ENCODE results near the gene TAB2. TPM values are rescaled to one million over a fixed set of nuclear protein-coding genes. Genes with fewer than 3 reads are reported as not detected.

TAB2 gene
- total RNA-seq, 1 experiment from 2014 or later, result 56.7 TPM

DNA sequence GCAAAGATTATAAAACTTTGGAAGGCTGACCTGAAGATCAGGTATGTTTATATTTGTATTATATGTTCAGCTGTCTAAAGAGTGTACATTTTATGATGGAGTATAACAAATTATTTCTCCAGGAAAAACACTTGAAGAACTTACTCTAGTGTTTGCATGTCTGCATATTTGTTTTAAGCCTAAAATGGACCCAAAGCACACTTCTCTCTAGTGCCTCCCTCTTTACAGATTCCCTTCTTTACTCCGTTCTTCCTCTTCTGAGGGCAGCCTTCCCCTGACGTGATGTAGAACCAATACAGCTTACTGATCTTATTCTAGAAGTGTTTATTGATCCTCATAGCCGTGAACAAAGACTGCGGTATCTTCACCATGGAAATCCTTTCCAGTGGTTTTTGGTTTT lies 96.5 kb downstream of the TAB2 start:
- Histone ChIP-seq H2AFZ (ENCODE audit: low read depth, low read length, poor library complexity, severe bottlenecking) (no peak overlapping the region), H3K9ac (ENCODE audit: low read length) (no peak overlapping the region), H3K9me2 (ENCODE audit: insufficient read depth) (no peaks in the 10 kb centered on the region), H3K27me3 (ENCODE audit: insufficient read depth, low read length) (no peaks in the 10 kb centered on the region), H4K20me1 (ENCODE audit: insufficient read depth) (no peaks in the 10 kb centered on the region), H3K36me3 (ENCODE audit: control insufficient read depth in 1 of 2, insufficient read depth in 2 of 2, low read length in 2 of 2) (peaks cover 0 to 8% of the 10 kb centered on the region in 2 experiments; a peak in 3 of 4 replicates), H3K4me1 (ENCODE audit: control insufficient read depth in 1 of 2, insufficient read depth in 2 of 2, low read length in 2 of 2) (no peaks in the 10 kb centered on the region), H3K4me2 (ENCODE audit: low read length) (no peak overlapping the region), H3K9me3 (ENCODE audit: control insufficient read depth in 1 of 2, insufficient read depth in 1 of 2, low read depth in 1 of 2, low read length in 2 of 2) (no peaks in the 10 kb centered on the region), H3K4me3 (replicated peaks in 1 of 2; ENCODE audit: low read depth in 1 of 2, low read length in 2 of 2) (no peak overlapping the region), H3K79me2 (ENCODE audit: insufficient read depth, low read length) (no peaks in the 10 kb centered on the region), H3K27ac (ENCODE audit: low read depth, low read length) (no peak overlapping the region)
- intact Hi-C loops (cut with micrococcal nuclease), result no loop called here
- POLR2A ChIA-PET, result no interaction called here
- CTCF ChIA-PET, result no interaction called here
- no peak for ATAC-seq
- no TSS peak for BruUV-seq (replicated peaks)
- no peak for DNase-seq (ENCODE audit: low read depth, low spot score)
- TF ChIP-seq POLR2AphosphoS5 (IDR thresholded peaks at IDR 0.05; ENCODE audit: low read depth, low read length) (no peak), CEBPB (IDR thresholded peaks at IDR 0.05; ENCODE audit: low read depth) (no peak), ZFX (IDR thresholded peaks at IDR 0.05) (no peak), JUND (IDR thresholded peaks at IDR 0.05) (no peak), SRF (IDR thresholded peaks at IDR 0.05; ENCODE audit: low read depth) (no peak), CBX3 (IDR thresholded peaks at IDR 0.05; ENCODE audit: low read depth) (no peak), EGR1 (IDR thresholded peaks at IDR 0.05; ENCODE audit: low read depth) (no peak), EZH2 (IDR thresholded peaks at IDR 0.05) (no peak), RAD21 (IDR thresholded peaks at IDR 0.05; ENCODE audit: low read depth) (no peak)
- TF ChIP-seq, protein P1, sequence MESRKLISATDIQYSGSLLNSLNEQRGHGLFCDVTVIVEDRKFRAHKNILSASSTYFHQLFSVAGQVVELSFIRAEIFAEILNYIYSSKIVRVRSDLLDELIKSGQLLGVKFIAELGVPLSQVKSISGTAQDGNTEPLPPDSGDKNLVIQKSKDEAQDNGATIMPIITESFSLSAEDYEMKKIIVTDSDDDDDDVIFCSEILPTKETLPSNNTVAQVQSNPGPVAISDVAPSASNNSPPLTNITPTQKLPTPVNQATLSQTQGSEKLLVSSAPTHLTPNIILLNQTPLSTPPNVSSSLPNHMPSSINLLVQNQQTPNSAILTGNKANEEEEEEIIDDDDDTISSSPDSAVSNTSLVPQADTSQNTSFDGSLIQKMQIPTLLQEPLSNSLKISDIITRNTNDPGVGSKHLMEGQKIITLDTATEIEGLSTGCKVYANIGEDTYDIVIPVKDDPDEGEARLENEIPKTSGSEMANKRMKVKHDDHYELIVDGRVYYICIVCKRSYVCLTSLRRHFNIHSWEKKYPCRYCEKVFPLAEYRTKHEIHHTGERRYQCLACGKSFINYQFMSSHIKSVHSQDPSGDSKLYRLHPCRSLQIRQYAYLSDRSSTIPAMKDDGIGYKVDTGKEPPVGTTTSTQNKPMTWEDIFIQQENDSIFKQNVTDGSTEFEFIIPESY (IDR thresholded peaks at IDR 0.05; ENCODE audit: extremely low read depth, insufficient replicate concordance, low read length), result no peak
- TF ChIP-seq, protein P2, sequence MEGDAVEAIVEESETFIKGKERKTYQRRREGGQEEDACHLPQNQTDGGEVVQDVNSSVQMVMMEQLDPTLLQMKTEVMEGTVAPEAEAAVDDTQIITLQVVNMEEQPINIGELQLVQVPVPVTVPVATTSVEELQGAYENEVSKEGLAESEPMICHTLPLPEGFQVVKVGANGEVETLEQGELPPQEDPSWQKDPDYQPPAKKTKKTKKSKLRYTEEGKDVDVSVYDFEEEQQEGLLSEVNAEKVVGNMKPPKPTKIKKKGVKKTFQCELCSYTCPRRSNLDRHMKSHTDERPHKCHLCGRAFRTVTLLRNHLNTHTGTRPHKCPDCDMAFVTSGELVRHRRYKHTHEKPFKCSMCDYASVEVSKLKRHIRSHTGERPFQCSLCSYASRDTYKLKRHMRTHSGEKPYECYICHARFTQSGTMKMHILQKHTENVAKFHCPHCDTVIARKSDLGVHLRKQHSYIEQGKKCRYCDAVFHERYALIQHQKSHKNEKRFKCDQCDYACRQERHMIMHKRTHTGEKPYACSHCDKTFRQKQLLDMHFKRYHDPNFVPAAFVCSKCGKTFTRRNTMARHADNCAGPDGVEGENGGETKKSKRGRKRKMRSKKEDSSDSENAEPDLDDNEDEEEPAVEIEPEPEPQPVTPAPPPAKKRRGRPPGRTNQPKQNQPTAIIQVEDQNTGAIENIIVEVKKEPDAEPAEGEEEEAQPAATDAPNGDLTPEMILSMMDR (IDR thresholded peaks at IDR 0.05 in 2 of 3, conservative IDR thresholded peaks at IDR 0.05 in 1 of 3; ENCODE audit: borderline replicate concordance in 1 of 3, insufficient read depth in 1 of 3, low read depth in 2 of 3, low read length in 2 of 3), result no peak
- RAD21 ChIA-PET (ENCODE audit: low non-redundant PET in 1 of 2, low total read pairs in 2 of 2, uncharacterized antibody in 2 of 2, unreplicated experiment in 2 of 2), result no interaction called here

Measured in HCT116 (cell line).